Endothelial cell of umbilical vein (primary cell): ENCODE results near the gene DLL1.

Experiments
- POLR2A ChIP-seq: IDR thresholded peaks from 2 replicates; pipeline ENCODE4 v1.6.1; 2012; ENCODE audit warnings: low read depth, mild to moderate bottlenecking, control low read depth, low read length
- POLR2AphosphoS5 ChIP-seq: IDR thresholded peaks from 2 replicates; pipeline ENCODE4 v1.6.1; 2012; ENCODE audit warnings: low read depth, mild to moderate bottlenecking, control low read depth, low read length, moderate library complexity; ENCODE audit not compliant: insufficient read depth
- TF ChIP-seq, protein P1 (sequence below), 2 donors: IDR thresholded peaks; 1 replicate in 1 of 2; 2 replicates in 1 of 2; pipeline ENCODE4 v1.5.1; 2011; ENCODE audit warnings: low read length in 2 of 2, mild to moderate bottlenecking in 2 of 2, moderate library complexity in 2 of 2, control low read depth in 1 of 2, inconsistent platforms in 1 of 2, low read depth in 1 of 2; ENCODE audit not compliant: insufficient read depth in 1 of 2; ENCODE audit errors: extremely low read depth in 1 of 2

- TF ChIP-seq, protein P1, sequence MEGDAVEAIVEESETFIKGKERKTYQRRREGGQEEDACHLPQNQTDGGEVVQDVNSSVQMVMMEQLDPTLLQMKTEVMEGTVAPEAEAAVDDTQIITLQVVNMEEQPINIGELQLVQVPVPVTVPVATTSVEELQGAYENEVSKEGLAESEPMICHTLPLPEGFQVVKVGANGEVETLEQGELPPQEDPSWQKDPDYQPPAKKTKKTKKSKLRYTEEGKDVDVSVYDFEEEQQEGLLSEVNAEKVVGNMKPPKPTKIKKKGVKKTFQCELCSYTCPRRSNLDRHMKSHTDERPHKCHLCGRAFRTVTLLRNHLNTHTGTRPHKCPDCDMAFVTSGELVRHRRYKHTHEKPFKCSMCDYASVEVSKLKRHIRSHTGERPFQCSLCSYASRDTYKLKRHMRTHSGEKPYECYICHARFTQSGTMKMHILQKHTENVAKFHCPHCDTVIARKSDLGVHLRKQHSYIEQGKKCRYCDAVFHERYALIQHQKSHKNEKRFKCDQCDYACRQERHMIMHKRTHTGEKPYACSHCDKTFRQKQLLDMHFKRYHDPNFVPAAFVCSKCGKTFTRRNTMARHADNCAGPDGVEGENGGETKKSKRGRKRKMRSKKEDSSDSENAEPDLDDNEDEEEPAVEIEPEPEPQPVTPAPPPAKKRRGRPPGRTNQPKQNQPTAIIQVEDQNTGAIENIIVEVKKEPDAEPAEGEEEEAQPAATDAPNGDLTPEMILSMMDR (IDR thresholded peaks at IDR 0.05; ENCODE audit: extremely low read depth in 1 of 2, insufficient read depth in 1 of 2, low read depth in 1 of 2, low read length in 2 of 2), result no peak
- TF ChIP-seq POLR2AphosphoS5, result no peak
- TF ChIP-seq POLR2A, result no peak
Measured at GRCh38 chr6:170294813-170295509, 4.1 kb upstream of the DLL1 start.
